SK-N-SH (cell line): ENCODE data around the gene METAP1.

Experiments
- CTCF ChIP-seq: fragments of 200-600 bp; sonication (generic); IDR thresholded peaks from 2 replicates; pipeline ENCODE4 v1.6.1; 2017; ENCODE audit warnings: antibody characterized with exemption, mild to moderate bottlenecking, moderate library complexity
- ELF1 ChIP-seq: IDR thresholded peaks from 2 replicates; pipeline ENCODE4 v1.4.0; 2012
- EP300 ChIP-seq, 2 experiments: IDR thresholded peaks; 2 replicates each; pipeline versions ENCODE4 v1.4.0 to v1.6.1; 2012; ENCODE audit warnings: borderline replicate concordance in 1 of 2, low read depth in 1 of 2, low read length in 1 of 2
- EZH2phosphoT487 ChIP-seq: fragments of 200-600 bp; sonication (generic); IDR thresholded peaks from 2 replicates; pipeline ENCODE4 v1.6.1; 2017; ENCODE audit warnings: low read depth, mixed run types, mild to moderate bottlenecking, antibody characterized with exemption, moderate library complexity, borderline replicate concordance
- JUND ChIP-seq: IDR thresholded peaks from 2 replicates; pipeline ENCODE4 v1.4.0; 2012
- ZBTB33 ChIP-seq: IDR thresholded peaks from 2 replicates; pipeline ENCODE4 v1.4.0; 2012; ENCODE audit warnings: low read depth, borderline replicate concordance

- TF ChIP-seq JUND (no peak), CTCF (no peak), EZH2phosphoT487 (no peak), EP300 (IDR thresholded peaks at IDR 0.05; ENCODE audit: borderline replicate concordance in 1 of 2, low read depth in 1 of 2, low read length in 1 of 2) (no peak), ELF1 (no peak), ZBTB33 (no peak)
Measured at GRCh38 chr4:99029852-99030251, 34.3 kb downstream of the METAP1 start.
